IPS-18c (cell line): ENCODE measurements around the gene SYNCRIP.
A peak's percentile ranks its signal among the peaks of the same experiment; 100 is the strongest.
"Not testable (repeated sequence)": the region's sequence is repeated elsewhere in the genome, so short reads cannot be mapped to it uniquely, and the experiment has no call there.

ENCODE experiments used
- H3K4me3 ChIP-seq: 2 replicates; pipeline ENCODE4 v1.7.0; 2013; ENCODE audit warnings: low read depth, mild to moderate bottlenecking, low read length, moderate library complexity; ENCODE audit not compliant: insufficient read depth
- H3K9me3 ChIP-seq: one replicate; pipeline ENCODE4 v1.6.1; 2013; ENCODE audit warnings: mild to moderate bottlenecking, low read length, moderate library complexity; ENCODE audit not compliant: control insufficient read depth, insufficient read depth

The SYNCRIP gene

DNA sequence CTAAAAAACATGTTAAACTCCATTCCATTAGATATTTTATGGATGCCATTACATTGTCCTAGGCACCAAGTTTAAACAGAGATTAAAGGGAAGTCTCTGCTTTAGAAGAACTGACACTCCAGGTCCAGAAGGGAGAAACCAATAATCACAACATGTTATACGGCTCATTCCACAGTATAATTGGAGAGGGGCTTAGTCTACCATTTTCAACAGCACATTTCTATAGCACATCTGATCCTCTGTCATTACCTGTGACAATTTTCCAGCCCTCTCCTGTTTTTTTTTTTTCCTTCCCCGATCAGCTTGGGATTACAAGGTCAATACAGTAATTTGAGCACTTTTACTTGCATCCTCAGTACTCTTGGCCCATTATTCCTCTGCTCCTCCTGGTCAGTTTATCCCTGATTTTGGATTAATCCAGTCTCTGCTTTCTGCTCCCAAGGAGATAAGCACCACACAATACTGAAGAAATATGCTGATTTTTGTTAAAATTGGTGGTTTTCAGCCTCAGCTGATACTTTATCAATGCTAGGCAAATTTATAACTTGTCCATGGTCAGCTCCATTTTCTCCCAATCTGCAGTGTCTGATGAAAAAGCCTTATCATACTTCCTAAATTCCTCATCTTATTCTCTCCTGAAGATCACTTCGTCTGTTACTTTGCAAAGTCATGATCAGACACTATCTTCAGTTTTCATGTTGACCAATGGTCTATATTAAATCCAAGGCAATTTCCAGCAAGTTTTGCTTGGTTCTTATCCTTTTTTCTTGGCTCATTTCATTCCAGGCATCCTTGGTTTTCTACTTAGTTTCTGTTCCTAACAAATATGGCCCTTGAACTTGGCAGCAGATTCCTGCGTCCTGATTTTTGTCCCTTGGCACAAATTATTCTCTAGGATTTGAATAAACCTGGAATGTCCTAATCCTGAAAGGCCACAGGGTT lies 30.8 kb upstream of the SYNCRIP start:
- Histone ChIP-seq H3K4me3 (no peak overlapping the region), H3K9me3 (no peaks in the 10 kb centered on the region)

DNA sequence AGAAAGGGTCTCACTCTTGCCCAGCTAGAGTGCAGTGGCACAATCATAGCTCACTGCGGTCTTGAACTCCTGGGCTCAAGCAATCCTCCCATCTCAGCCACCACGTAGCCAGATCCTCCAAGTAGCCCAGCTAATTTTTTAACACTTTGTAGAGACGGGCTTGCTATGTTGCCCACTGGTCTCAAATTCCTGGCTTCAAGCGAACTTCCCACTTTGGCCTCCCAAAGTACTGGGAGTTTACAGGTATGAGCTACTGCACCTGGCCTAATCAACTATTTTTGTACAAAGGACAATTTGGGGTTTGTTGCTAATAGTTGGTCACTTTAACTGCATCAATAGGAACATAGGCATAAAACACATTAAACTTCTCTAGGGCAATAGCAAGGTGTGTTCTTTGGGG lies 29.9 kb upstream of the SYNCRIP start:
- Histone ChIP-seq H3K4me3 (no peak overlapping the region), H3K9me3 (no peaks in the 10 kb centered on the region)

- Histone ChIP-seq H3K4me3 (no peak overlapping the region), H3K9me3 (no peaks in the 10 kb centered on the region)
These were observed 29.4 kb upstream of the SYNCRIP start for GRCh38 chr6:85672050-85672449.

DNA sequence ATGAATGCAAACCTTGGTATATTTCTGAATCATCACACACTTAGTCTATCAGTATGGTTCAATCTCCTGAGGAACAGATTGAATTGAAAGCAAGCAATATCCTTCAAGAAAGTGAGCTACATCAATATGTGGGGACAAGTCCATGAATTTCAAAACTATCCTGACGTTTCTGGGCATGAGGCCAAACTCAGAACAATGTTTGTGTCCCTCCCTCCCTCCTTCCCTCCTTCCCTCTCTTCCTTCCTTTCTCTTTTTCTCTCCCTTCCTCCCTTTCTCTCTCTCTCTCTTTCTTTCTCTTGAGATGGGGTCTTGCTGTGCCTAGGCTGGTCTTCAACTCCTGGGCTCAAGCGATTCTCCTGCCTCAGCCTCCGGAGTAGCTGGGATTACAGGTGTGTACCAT lies 27.9 kb upstream of the SYNCRIP start:
- no peaks in the 10 kb centered on the region for H3K9me3 ChIP-seq

GRCh38 chr6:85669735-85670194 lies 27.1 kb upstream of the SYNCRIP start:
- no peak overlapping the region for H3K4me3 ChIP-seq
- H3K9me3 ChIP-seq: no peaks in the 10 kb centered on the region

More for the DNA sequence above, 27.9 kb upstream of the SYNCRIP start:
- no peak overlapping the region for H3K4me3 ChIP-seq

- H3K9me3 ChIP-seq: no peaks in the 10 kb centered on the region
- no peak overlapping the region for H3K4me3 ChIP-seq
These were observed 19.6 kb upstream of the SYNCRIP start for GRCh38 chr6:85662251-85662650.

GRCh38 chr6:85660181-85660611 lies 17.5 kb upstream of the SYNCRIP start:
- no peak overlapping the region for H3K4me3 ChIP-seq
- no peaks in the 10 kb centered on the region for H3K9me3 ChIP-seq

GRCh38 chr6:85650606-85651005 lies 7.9 kb upstream of the SYNCRIP start:
- peaks cover 2% of the 10 kb centered on the region for H3K9me3 ChIP-seq
- H3K4me3 ChIP-seq: no peak overlapping the region

DNA sequence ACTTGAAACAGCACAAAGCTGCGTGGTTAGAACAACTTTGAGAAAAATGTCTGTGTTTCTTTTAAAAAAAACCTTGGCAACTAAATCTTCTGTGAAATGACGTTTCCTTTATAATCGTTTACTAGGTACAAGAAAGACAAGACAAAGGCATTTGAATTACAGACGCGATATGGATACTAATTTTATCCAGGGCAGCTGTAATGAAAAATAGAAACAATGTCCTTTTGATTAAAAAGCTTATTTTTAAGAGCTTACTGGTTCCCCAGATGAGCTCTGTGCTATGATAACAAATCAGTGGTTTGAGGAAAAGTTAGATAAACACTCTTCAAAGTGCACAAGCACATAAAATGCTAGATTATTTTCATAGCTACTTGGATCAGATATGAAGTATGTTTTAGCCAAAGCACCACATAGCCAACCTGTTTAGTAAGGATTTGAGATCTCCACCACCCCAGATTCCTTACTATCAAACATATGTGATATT lies 1.6 kb upstream of the SYNCRIP start:
- H3K9me3 ChIP-seq: no peaks in the 10 kb centered on the region
- H3K4me3 ChIP-seq: peak overlapping the region; percentile 82

GRCh38 chr6:85643537-85644278 lies 1.0 kb upstream of the SYNCRIP start:
- H3K9me3 ChIP-seq: no peaks in the 10 kb centered on the region
- H3K4me3 ChIP-seq: peak overlapping the region; percentile 82

DNA sequence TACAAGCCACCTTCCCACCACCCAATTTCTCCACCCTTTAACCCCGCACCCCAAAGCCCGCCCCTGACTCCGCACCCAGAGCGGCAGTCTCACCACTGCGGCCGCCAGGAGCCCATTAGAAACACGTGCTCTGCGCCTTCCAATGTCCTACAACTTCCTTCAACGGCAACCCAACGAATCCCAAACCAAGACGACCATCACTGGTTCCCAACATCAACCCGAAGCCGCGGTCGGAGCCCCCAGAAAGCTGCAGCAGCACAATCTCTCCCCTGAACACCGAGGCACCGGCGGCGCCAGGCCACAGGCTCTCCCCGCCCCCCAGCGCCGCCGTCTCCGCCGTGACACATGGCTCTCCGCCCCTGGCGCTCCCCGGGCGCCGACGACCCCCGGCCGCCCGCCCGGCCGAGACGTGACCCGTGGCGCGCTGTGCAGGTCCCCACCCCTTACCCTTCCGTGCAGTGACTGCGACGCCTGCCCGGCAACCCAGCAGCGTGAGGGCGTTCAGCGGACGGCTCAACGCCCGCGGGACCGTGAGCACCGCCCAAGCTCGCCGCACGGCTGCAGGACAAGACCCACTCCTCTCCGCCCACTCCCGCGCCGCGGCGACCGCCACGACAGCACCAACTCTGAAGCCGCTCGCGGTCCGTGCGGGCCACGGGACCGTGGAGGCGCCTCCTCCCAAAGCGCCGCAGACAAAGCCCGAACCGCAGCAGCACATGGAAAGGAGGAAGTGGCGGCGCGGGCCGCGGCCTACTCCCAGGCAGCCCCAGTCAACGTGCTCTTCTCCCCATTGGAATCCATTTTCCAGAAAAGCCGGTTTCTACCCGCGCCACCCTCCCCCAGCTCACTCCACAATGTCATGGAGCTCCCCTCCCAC lies 551 bp downstream of the SYNCRIP start:
- no peaks in the 10 kb centered on the region for H3K9me3 ChIP-seq
- H3K4me3 ChIP-seq: peak overlapping the region; percentile 99

DNA sequence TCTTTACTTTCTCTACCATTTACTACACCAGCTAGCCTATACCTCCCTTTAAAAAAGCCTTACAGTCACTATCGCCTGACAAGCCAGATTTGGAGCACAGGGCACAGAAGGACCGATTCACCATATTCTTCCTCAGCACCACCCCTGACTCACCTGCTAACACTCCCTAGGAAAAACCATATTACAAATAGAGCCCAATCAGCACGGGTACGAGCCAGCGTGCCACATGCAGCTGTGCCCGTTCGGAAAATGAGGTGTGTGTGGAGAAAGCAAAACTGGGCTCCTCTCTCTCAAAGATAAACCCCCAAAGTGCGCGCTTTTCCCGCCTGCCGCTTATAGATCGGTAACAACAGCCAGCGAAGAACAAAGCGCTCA lies 1.2 kb downstream of the SYNCRIP start:
- Histone ChIP-seq H3K4me3 (peak overlapping the region; percentile 99), H3K9me3 (no peaks in the 10 kb centered on the region)

DNA sequence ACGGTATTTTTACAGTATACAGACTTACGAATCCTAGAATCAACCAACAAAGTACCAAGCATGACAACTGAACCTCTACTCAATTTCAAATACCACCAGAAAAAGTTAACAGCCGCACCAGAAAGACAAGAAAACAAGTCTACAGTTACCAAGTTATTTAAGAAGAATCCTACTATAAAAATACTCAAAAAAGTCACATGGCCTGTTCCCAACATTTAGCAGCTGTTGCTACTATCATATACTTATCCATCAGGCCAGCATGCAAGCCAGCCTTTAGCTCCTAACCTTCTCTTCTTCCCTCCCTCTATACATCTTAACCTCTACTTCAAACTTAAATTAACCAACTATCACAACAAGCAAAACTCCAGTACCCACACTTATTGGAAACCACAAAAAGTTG lies 1.9 kb downstream of the SYNCRIP start:
- no peaks in the 10 kb centered on the region for H3K9me3 ChIP-seq
- H3K4me3 ChIP-seq: peak overlapping the region; percentile 99

- H3K9me3 ChIP-seq: no peaks in the 10 kb centered on the region
- H3K4me3 ChIP-seq: no peak overlapping the region
These were observed 5.1 kb downstream of the SYNCRIP start for GRCh38 chr6:85637579-85637978.

- Histone ChIP-seq H3K9me3 (no peaks in the 10 kb centered on the region), H3K4me3 (no peak overlapping the region)
These were observed 10.3 kb downstream of the SYNCRIP start for GRCh38 chr6:85632164-85632942.

DNA sequence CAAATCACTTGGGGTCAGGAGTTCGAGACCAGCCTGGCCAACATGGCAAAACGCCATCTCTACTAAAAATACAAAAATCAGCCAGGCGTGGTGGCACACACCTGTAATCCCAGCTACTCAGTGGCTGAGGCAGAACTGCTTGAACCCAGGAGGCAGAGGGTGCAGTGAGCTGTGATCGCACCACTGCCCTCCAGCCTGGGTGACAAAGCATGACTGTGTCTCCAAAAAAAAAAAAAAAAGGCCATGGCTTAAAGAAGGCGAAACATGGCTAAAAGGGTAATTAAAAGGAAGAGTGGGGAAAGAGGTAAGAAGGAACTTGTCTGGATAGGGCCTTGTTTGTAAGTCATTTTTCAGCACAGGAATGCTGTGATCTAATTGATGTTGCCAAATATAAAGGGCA lies 11.6 kb downstream of the SYNCRIP start:
- not testable (repeated sequence) for H3K9me3 ChIP-seq, H3K4me3 ChIP-seq
